Right cardiac atrium (tissue), 5 donors: ENCODE results near the gene UBAC2. TPM values are rescaled to one million over a fixed set of nuclear protein-coding genes. Genes with fewer than 3 reads are reported as not detected.

ENCODE experiments used
- ATAC-seq, 2 donors: fragments of 200-7000 bp; cut with Tn5 transposase; one replicate each; pipeline versions ENCODE4 v1.8.0 to v1.9.1; 2020; ENCODE audit warnings: moderate library complexity in 2 of 2, mild to moderate bottlenecking in 1 of 2
- DNase-seq, 3 donors: peaks; one replicate each; pipeline ENCODE4 v3.0.0-alpha.2; 2020
- H3K27ac ChIP-seq: one replicate; pipeline ENCODE4 v1.5.1; 2013; ENCODE audit warnings: mild to moderate bottlenecking, low read length, control low read depth, moderate library complexity
- H3K27me3 ChIP-seq: one replicate; pipeline ENCODE4 v1.6.1; 2013; ENCODE audit not compliant: control insufficient read depth, insufficient read depth
- H3K4me1 ChIP-seq: one replicate; pipeline ENCODE4 v1.6.1; 2013; ENCODE audit warnings: low read length; ENCODE audit not compliant: control insufficient read depth, insufficient read depth
- H3K4me3 ChIP-seq: one replicate; pipeline ENCODE4 v1.5.1; 2013; ENCODE audit warnings: low read length, control low read depth
- H3K9me3 ChIP-seq: one replicate; pipeline ENCODE4 v1.6.1; 2013; ENCODE audit warnings: low read length; ENCODE audit not compliant: control insufficient read depth
- WGBS: extraction: QIAGEN DNeasy Blood & Tissue Kit; methylation state at CpG from one replicate; pipeline ENCODE4 v1.1.7; 2013; 5-methylcytosine and 5-hydroxymethylcytosine counted together
- intact Hi-C, 4 donors: fragments of 100-400 bp; cut with DNase I; formaldehyde crosslinking; loops; one replicate each; pipeline versions ENCODE4 v1.11.0 to v1.14.0; 2022 to 2023
- polyA plus RNA-seq: library from polyadenylated mRNA; stranded (reverse); fragments of 200-250 nt; gene quantifications from one replicate; pipeline ENCODE4 v1.2.3, GENCODE V29; 2013
- total RNA-seq, 4 donors: library from RNA; stranded (reverse); fragmentation: NEBNext Ultra II Directional; extraction: Animal tissue kit (Norgen Biotek cat#: 25700); gene quantifications; one replicate each; pipeline ENCODE4 v1.2.1, GENCODE V29; 2021
- donor health status: healthy with polysubstance abuse.
- donor health status: DM: no; HTN: yes; CAD: no.
- donor health status: DM: no; HTN: no; CAD: no.
- donor health status: DM: no; HTN: yes; CAD: no; lungs with severe emphysema.
- donor health status: DM: yes; HTN: yes; CAD: no.

UBAC2 gene
- total and polyA plus RNA-seq, 5 donors = 41.7 to 52.2 (median 47.6) TPM

DNA sequence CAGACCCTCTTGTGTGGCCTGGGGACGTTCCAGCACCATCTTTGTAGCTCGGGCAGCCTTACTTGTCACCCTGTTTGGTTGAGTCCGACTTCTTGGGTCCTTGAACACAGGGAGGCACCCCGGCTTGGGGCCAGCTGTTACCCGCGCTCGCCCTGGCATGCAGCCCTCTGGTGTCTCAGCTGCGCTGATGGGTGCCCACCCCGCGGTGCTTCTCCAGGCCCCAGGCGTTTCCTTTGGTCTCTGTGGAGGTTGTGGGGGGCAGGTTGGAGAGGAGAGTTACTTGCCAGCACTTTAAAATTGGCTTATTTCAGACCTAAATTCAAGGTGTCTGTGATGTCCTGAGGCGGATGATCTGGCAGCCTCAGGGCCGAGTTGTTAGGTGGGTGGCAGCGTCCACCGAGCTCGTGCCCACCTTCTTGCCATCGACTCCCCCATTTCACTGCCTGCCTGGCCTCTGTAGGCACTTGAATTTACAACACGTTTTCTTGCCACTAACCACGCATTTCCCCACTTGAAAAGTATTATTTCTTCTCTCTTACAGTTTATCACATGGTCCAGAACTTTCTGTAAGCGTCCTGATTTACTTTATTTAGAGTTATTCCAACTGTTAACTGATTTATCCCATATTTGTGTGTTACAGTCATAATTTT, 16.9 kb downstream of the UBAC2 start:
- H3K4me3 ChIP-seq = no peak overlapping the region
- ATAC-seq = peak; percentile 28 to 47
- no peak overlapping the region for H3K27ac ChIP-seq
- intact Hi-C loops = no loop called here
- 68% methylated on average over 20 of the region's 20 CpGs for whole genome bisulfite sequencing
- no peaks in the 10 kb centered on the region for H3K27me3 ChIP-seq
- peaks cover 18% of the 10 kb centered on the region for H3K4me1 ChIP-seq
- peak in 2 of 3 donors; percentile 51 to 62 for DNase-seq
- H3K9me3 ChIP-seq = no peaks in the 10 kb centered on the region

DNA sequence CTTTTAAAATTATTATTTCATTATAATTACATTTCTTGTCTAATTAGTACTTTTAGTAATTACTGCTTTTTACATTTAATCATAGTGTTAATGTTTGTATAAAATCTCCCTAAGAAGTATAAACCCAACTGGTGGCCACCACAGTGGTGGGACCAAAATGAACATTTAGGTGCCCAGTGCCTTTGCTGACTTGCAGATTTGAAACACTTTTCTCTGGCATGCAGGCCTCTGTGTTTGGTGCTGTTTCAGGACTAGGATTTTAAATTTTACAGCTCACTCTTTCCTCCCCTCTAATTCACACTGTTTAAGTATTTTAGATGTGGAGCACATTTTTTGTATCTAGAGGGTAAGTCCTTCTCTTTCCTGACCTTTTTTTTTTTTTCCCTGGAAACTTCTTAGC, 17.5 kb downstream of the UBAC2 start:
- DNase-seq = no peak
- ATAC-seq = peak; percentile 8 to 19
- Histone ChIP-seq H3K4me1 (peaks cover 18% of the 10 kb centered on the region), H3K27me3 (no peaks in the 10 kb centered on the region), H3K4me3 (no peak overlapping the region), H3K9me3 (no peaks in the 10 kb centered on the region), H3K27ac (peak overlapping the region; percentile 76)
- intact Hi-C loops = no loop called here

DNA sequence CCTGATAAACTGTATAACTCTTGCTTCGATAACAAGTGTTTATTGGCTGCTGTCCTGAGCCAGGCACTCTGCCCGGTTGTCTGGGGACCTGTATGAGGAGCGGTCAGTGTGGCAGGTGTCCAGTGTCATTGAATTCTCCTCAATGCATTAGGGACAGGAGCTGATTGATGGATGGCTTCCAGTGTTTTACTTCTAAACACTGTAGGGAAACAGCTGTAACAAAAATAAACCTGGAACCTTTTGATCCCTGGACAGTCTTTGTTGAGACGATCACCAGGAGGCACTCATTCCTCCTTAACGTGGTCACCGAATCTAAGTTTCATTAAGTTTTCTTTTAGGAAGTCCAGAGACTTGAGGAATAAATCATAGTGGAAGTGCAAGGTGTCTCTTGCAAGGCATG, 17.9 kb downstream of the UBAC2 start:
- H3K27ac ChIP-seq = peak overlapping the region; percentile 15
- H3K9me3 ChIP-seq = no peaks in the 10 kb centered on the region
- no peaks in the 10 kb centered on the region for H3K27me3 ChIP-seq
- WGBS = 17% methylated on average over 6 of the region's 6 CpGs
- ATAC-seq (peak; percentile 75 to 86), DNase-seq (peak; percentile 63 to 90 (median 86))
- intact Hi-C loops = no loop called here
- no peak overlapping the region for H3K4me3 ChIP-seq
- peaks cover 18% of the 10 kb centered on the region for H3K4me1 ChIP-seq

DNA sequence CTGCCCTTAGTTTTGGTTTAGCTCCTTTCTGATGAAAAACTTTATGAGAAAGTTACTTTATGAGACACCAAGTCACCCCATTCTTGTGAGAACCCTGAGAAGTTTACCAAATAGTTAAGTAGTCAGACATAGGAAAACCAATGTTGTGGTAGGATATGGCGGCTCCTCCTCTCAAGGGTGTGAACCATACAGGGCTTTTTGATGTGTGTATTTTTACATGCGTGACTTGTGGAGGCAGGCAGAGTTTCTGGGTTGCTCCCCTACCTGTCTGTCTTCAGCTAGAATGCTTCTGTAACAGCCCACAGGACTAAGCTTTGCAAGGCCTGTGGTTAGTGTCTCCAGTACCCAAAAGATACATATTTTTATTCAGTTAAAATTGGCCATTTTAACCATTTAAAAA, 18.3 kb downstream of the UBAC2 start:
- intact Hi-C loops = no loop called here
- Histone ChIP-seq H3K27me3 (no peaks in the 10 kb centered on the region), H3K9me3 (no peaks in the 10 kb centered on the region), H3K4me1 (peaks cover 19% of the 10 kb centered on the region), H3K27ac (peak overlapping the region; percentile 42), H3K4me3 (no peak overlapping the region)
- no peak for DNase-seq
- 89% methylated on average over 2 of the region's 2 CpGs for WGBS
- ATAC-seq = no peak

DNA sequence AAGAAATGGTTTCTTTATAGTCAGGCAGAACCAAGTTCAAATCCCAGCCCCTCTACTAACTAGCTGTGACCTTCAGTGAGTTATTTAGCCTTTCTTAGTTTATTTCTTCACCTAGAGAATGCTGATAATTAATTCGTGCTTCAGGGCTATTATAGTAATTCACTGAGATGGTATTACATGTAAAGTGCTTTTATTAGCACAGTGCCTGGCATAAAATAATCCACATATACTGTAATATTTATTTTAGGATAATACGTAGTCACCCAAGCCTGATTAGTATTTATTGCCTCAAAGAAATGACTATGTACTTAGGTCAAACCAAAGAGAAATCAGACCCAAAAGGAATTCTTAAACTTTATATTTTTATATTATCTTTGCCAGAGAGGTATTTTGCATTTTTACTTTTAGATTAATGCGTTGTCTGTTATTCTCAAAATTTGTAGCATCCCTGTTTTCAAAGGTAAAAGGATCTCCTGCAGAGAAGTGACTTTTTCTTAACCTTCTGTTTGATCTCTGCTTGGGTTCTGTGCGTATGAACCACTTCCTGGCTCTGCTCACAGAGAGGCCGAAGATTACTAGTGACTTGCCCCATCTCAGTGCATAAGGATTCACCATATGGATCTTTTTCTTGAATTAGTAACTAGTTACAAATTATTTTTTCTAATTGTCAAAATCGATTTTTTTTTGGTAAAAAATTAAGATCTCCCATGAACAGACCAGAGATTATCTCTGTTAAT, 19.7 kb downstream of the UBAC2 start:
- H3K9me3 ChIP-seq = no peaks in the 10 kb centered on the region
- ATAC-seq (no peak), DNase-seq (no peak)
- no peaks in the 10 kb centered on the region for H3K27me3 ChIP-seq
- WGBS = 65% methylated on average over 6 of the region's 6 CpGs
- peak overlapping the region; percentile 55 for H3K27ac ChIP-seq
- peaks cover 19% of the 10 kb centered on the region for H3K4me1 ChIP-seq
- intact Hi-C loops = no loop called here
- H3K4me3 ChIP-seq = no peak overlapping the region

DNA sequence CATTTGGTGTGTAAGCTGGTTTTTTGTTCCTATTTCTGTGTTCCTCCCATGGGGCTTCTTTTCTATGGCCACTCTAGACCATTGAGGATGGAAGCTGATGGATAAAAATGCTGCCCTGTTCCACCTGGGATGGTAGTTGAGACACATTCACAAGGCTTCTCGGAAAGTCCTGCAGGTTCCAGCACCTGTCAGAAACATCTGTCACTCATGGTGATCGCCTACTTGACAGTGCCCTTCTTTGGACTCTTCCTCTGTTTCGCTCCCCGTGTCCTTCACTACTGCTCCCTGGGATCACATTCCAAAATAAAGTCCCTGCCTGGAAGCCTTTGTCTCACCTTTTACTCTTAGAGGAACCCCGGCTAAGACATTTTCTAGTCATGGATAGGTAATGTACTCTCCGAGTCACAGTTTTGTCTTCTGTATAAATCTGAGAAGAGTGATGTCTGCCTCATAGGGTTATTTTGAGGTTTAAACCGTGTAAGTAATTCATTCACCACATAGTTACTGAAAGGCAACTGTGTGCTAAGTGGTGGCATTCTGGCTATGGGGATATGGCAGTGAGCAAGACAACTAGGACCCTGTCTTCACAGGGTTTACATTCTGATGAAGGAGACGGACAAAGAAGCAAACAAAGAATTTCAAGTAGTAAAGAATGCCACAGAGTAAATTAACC, 21.0 kb downstream of the UBAC2 start:
- WGBS = 91% methylated on average over 8 of the region's 8 CpGs

DNA sequence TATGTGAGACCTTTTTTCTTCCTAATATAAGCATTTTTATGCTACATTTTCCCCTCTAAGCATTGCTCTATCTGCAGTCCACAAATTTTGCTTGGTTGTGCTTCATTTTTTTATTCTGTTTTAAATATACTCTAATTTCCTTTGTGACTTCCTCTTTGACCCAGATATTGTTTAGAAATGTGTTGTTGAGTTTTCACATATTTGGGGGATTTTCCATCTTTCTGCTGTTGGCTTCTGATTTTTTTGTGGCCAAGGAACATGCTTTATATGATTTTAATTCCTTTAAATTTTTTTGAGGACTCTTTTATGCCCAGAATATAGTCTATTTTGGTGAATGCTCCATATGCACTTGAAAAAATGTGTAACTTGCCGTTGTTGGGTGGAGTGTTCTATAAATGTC, 22.9 kb downstream of the UBAC2 start:
- DNase-seq = no peak
- intact Hi-C loops = no loop called here
- WGBS = 74% methylated on average over 1 of the region's 1 CpG
- Histone ChIP-seq H3K4me3 (no peak overlapping the region), H3K27me3 (no peaks in the 10 kb centered on the region), H3K27ac (no peak overlapping the region), H3K9me3 (no peaks in the 10 kb centered on the region), H3K4me1 (peaks cover 9% of the 10 kb centered on the region)
- no peak for ATAC-seq

More for the DNA sequence above, 21.0 kb downstream of the UBAC2 start:
- Histone ChIP-seq H3K27me3 (no peaks in the 10 kb centered on the region), H3K9me3 (no peaks in the 10 kb centered on the region), H3K4me3 (no peak overlapping the region), H3K4me1 (peaks cover 20% of the 10 kb centered on the region), H3K27ac (peak overlapping the region; percentile 19)
- ATAC-seq = no peak
- intact Hi-C loops = no loop called here
- DNase-seq = no peak

DNA sequence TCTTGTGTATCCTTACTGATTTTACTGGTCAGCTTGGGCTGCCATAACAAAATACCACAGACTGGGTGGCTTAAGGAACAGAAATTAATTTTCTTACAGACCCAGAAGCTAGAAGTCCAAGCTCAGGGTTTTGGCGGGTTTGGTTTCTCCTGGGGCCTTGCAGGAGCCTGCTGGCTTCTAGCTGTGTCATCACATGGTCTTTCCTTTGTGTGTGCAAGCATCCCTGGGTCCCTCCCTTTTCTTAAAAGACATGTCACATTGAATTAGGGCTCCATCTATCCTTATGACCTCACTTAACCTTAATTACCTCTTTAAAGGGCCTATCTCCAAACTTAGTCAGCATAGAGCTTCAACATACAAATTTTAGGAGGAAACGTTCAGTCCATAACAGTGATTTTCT, 23.4 kb downstream of the UBAC2 start:
- ATAC-seq = no peak
- intact Hi-C loops = no loop called here

DNA sequence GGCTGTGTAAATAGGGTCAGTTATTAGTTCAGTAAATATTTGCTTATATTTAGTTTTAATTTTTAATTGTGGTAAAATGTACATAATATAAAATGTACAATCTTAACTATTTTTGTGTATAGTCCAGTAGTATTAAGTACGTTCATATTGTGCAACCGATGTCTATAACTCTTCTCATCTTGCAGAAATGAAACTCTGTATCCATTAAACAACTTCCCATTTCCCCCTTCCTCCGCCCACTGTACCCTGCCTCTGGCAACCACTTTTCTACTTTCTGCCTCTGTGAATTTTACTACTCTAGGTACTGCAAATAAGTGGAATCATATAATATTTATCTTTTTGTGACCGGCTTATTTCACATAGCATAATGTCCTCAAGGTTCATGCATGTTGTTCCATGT, 24.4 kb downstream of the UBAC2 start:
- DNase-seq (no peak), ATAC-seq (no peak)
- WGBS = 67% methylated on average over 4 of the region's 4 CpGs
- H3K4me3 ChIP-seq = no peak overlapping the region
- no peak overlapping the region for H3K27ac ChIP-seq
- intact Hi-C loops = no loop called here
- H3K9me3 ChIP-seq = no peaks in the 10 kb centered on the region
- no peaks in the 10 kb centered on the region for H3K27me3 ChIP-seq
- H3K4me1 ChIP-seq = peaks cover 12% of the 10 kb centered on the region

More for the DNA sequence above, 23.4 kb downstream of the UBAC2 start:
- 60% methylated on average over 2 of the region's 2 CpGs for WGBS
- Histone ChIP-seq H3K4me3 (no peak overlapping the region), H3K4me1 (peaks cover 11% of the 10 kb centered on the region), H3K9me3 (no peaks in the 10 kb centered on the region), H3K27ac (no peak overlapping the region), H3K27me3 (no peaks in the 10 kb centered on the region)
- no peak for DNase-seq

DNA sequence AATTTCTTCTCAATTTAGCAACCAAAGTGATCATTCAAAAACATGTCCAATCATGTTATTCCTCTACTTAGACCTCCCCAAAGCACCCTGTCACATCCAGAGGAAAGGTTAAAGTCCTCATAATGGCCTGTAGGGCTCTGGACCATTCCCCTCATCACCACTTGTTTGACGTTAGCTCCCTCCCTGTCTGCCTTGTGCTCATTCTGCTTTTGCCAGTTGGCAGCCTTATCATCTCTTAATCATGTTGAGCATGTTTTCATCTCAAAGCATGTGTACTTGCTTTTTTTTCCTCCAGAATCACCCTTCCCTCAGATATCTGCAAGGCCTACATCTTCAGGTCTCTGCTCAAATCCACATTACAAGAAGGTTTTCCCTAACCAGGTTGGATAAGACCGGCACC, 25.9 kb downstream of the UBAC2 start:
- H3K4me1 ChIP-seq = peaks cover 12% of the 10 kb centered on the region

DNA sequence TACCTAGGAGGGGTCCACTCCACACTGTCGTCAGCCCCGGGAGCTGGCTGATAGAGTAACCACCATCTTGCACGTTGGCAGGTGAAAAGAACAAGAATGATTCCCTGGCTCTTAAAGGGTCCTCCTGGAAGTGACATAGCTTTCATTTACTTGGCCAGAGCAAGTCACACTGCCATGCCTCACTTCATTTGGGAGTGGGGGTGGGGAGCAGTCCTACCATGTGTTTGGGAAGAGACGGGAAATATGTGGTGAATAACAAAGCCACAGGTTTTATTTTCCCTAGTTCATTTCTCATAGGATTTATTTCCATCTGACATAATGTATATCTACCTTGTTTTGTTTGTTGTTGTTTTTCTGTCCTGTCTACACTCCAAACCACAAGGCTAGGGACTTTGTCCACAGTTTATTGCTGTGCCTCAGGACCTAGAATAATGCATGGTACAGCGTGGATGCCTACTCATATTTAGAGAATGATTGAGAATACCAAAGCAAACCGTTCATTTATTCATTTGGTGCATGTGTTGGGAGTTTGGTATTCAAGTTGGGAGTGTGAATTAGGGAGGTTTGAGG, 26.8 kb downstream of the UBAC2 start:
- no peak for ATAC-seq
- no peak for DNase-seq
- Histone ChIP-seq H3K4me1 (peaks cover 8% of the 10 kb centered on the region), H3K9me3 (no peaks in the 10 kb centered on the region), H3K27me3 (no peaks in the 10 kb centered on the region), H3K27ac (no peak overlapping the region), H3K4me3 (no peak overlapping the region)
- intact Hi-C loops = no loop called here
- WGBS = 88% methylated on average over 6 of the region's 6 CpGs

More for the DNA sequence above, 25.9 kb downstream of the UBAC2 start:
- Histone ChIP-seq H3K27ac (no peak overlapping the region), H3K9me3 (no peaks in the 10 kb centered on the region), H3K27me3 (no peaks in the 10 kb centered on the region), H3K4me3 (no peak overlapping the region)
- ATAC-seq = no peak
- 64% methylated on average over 2 of the region's 2 CpGs for WGBS
- intact Hi-C loops = no loop called here
- DNase-seq = no peak
